Measurements from ENCODE around the gene USP33.
"Not testable (repeated sequence)": the region's sequence is repeated elsewhere in the genome, so short reads cannot be mapped to it uniquely, and the experiment has no call there.

The USP33 gene

GRCh38 chr1:77779529-77780281 is 20.1 kb upstream of the USP33 start, which contains the start of gene MIGA1:
Gene MIGA1 (plus strand): TSS chr1:77779649. CDS start chr1:77783253, 3,604 bp downstream.
- DNase-seq (ENCODE audit: insufficient read length, low spot score) = peak; percentile 65
- peak; percentile 91 for FAIRE-seq
- TF ChIP-seq POU2F2 (IDR thresholded peaks at IDR 0.05; ENCODE audit: low read depth, low read length) = peak; percentile 31; the same call in 1 of the 2 replicates
- no peak for TF ChIP-seq SPI1 (IDR thresholded peaks at IDR 0.05; ENCODE audit: low read depth, low read length)
- peak; percentile 45; the same call in 1 of the 2 replicates for TF ChIP-seq TAF1 (IDR thresholded peaks at IDR 0.05; ENCODE audit: low read depth, low read length)
- no peak for TF ChIP-seq PAX5 (IDR thresholded peaks at IDR 0.05; ENCODE audit: insufficient read depth, low read length, severe bottlenecking)
- peak; percentile 54; the same call in 1 of the 2 replicates for TF ChIP-seq POLR2AphosphoS5 (IDR thresholded peaks at IDR 0.05; ENCODE audit: low read depth, low read length)
- peak; percentile 67 for TF ChIP-seq POLR2A (IDR thresholded peaks at IDR 0.05; ENCODE audit: low read depth, low read length)

GRCh38 chr1:77776007-77776700 is 16.5 kb upstream of the USP33 start:
- FAIRE-seq (no peak), DNase-seq (ENCODE audit: insufficient read length, low spot score) (no peak)
- no peak for TF ChIP-seq POLR2AphosphoS5 (IDR thresholded peaks at IDR 0.05; ENCODE audit: low read depth, low read length)
- no peak for TF ChIP-seq PAX5 (IDR thresholded peaks at IDR 0.05; ENCODE audit: insufficient read depth, low read length, severe bottlenecking)
- no peak for TF ChIP-seq TAF1 (IDR thresholded peaks at IDR 0.05; ENCODE audit: low read depth, low read length)
- no peak for TF ChIP-seq POU2F2 (IDR thresholded peaks at IDR 0.05; ENCODE audit: low read depth, low read length)
- TF ChIP-seq SPI1 (IDR thresholded peaks at IDR 0.05; ENCODE audit: low read depth, low read length) = no peak
- no peak for TF ChIP-seq POLR2A (IDR thresholded peaks at IDR 0.05; ENCODE audit: low read depth, low read length)

DNA sequence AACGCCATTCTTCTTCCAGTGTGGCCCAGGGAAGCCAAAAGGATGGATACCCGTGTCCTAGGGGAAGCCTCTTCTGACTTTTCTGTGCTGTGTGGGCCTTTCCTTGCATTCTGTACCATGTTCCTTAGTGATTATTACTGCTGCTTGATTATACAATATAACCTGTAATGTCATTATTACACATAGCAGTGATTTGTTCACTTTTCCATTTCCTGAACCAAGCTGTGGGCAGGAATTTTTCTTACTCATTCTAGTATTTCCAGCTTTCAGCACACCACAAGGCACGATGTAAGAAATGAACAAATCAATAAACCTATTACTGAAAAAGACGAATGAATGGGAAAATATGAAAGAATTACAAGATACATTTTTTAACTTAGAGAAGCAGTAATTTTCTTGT is 8.4 kb upstream of the USP33 start:
- FAIRE-seq = no peak
- no peak for TF ChIP-seq POLR2A (IDR thresholded peaks at IDR 0.05; ENCODE audit: low read depth, low read length)
- no peak for DNase-seq (ENCODE audit: insufficient read length, low spot score)

- DNase-seq (ENCODE audit: insufficient read length, low spot score) (no peak), FAIRE-seq (no peak)
- TF ChIP-seq PAX5 (IDR thresholded peaks at IDR 0.05; ENCODE audit: insufficient read depth, low read length, severe bottlenecking) = no peak
Measured at GRCh38 chr1:77762072-77762476, 2.4 kb upstream of the USP33 start.

DNA sequence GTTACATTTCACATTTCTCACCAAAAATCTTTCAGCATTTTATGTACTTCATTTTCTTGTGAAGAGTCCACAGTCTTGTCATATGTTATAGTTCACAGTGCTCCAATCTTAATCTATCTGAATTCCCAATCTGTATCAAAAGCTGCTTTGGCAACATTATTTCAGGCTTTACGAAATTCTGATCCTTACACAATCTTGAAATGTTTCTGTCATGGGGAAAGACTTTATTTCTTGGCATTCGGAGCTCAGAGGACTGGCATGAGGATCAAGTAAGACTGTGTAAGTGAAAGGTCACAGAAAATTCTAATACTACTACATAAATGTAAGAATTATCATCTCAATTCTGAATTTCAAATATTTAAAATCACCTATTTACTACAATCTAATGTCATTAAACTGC is 2.0 kb downstream of the USP33 start:
- DNase-seq (ENCODE audit: insufficient read length, low spot score) (no peak), FAIRE-seq (peak; percentile 55)
- TF ChIP-seq SPI1 (IDR thresholded peaks at IDR 0.05; ENCODE audit: low read depth, low read length) (no peak), POLR2A (IDR thresholded peaks at IDR 0.05; ENCODE audit: low read depth, low read length) (no peak), TAF1 (IDR thresholded peaks at IDR 0.05; ENCODE audit: low read depth, low read length) (no peak), POU2F2 (IDR thresholded peaks at IDR 0.05; ENCODE audit: low read depth, low read length) (no peak), PAX5 (IDR thresholded peaks at IDR 0.05; ENCODE audit: insufficient read depth, low read length, severe bottlenecking) (no peak), POLR2AphosphoS5 (IDR thresholded peaks at IDR 0.05; ENCODE audit: low read depth, low read length) (no peak)

DNA sequence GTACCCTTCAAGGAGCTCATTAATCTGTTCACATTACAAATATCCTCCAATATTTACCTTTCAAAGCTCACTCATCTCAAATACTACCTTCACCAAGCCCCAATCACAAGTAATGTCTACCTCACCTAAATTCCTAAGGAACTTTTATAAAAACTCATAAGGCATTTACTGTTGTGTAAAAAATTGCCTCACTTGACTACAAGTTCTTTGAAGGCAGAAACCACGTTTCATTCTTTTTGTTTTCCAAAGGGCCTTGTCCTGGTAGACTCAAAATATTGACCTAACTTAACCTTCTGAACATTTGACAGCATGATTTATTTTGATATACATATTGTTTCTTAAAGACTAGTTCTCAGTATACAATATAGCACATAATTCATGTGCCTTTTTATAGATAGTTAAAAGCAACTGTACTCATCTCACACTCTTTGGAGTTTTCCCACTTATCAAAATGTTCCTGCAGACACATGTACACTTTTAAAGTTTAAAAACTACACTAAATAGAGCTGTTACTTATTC is 2.5 kb downstream of the USP33 start:
- FAIRE-seq (no peak), DNase-seq (ENCODE audit: insufficient read length, low spot score) (no peak)
- TF ChIP-seq POU2F2 (IDR thresholded peaks at IDR 0.05; ENCODE audit: low read depth, low read length) = no peak
- no peak for TF ChIP-seq SPI1 (IDR thresholded peaks at IDR 0.05; ENCODE audit: low read depth, low read length)
- TF ChIP-seq PAX5 (IDR thresholded peaks at IDR 0.05; ENCODE audit: insufficient read depth, low read length, severe bottlenecking) = no peak
- TF ChIP-seq TAF1 (IDR thresholded peaks at IDR 0.05; ENCODE audit: low read depth, low read length) = no peak
- TF ChIP-seq POLR2AphosphoS5 (IDR thresholded peaks at IDR 0.05; ENCODE audit: low read depth, low read length) = no peak
- no peak for TF ChIP-seq POLR2A (IDR thresholded peaks at IDR 0.05; ENCODE audit: low read depth, low read length)

DNA sequence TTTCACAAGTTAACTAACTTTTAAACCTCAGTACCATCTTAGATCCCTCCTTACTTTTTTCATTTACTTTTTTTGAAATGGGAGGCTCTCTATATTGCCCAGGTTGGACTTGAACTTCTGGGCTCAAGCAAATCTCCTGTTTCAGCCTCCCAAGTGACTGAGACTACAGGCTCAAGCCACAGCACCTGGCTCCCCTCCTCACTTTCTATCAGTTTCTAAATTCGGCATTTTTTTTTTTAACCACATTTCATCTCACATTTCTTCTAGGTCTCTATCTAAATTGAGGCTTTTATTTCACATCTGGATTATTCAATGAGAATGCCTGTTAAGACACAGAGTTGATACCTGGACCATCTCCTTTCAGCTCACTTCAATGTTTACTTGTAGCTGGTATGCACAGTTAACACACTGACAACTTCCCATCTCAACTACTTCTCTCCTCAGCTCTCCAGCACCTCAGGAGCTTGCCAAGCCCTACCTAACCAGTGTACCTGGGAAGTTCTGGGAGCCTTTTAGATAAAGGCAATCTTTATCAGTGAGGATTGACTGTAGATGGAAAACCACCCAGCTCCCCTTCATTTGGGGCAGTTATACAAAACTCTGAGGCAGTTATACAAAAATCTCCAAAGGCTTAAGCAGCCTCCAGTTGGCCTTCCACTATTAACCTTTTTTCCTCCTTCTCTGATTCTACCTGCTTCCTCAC is 3.4 kb downstream of the USP33 start:
- no peak for DNase-seq (ENCODE audit: insufficient read length, low spot score)
- FAIRE-seq = peak; percentile 51
- TF ChIP-seq POLR2A (IDR thresholded peaks at IDR 0.05; ENCODE audit: low read depth, low read length) = no peak

DNA sequence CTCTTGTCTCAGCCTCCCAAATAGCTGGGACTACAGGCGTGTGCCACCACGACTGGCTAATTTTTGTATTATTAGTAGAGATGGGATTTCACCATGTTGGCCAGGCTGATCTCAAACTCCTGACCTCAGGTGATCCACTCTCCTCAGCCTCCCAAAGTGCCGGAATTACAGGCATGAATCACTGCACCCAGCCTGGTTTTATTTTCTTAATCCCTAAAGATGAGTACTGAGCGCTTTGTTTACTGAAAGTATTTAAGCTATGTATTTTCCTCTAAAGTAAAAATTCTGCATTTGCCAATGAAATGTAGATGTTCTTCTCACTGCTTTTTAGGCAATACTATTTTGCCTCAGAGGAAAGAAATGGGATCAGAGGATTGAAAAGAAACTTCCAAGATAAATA is 10.2 kb downstream of the USP33 start:
- not testable (repeated sequence) for FAIRE-seq

DNA sequence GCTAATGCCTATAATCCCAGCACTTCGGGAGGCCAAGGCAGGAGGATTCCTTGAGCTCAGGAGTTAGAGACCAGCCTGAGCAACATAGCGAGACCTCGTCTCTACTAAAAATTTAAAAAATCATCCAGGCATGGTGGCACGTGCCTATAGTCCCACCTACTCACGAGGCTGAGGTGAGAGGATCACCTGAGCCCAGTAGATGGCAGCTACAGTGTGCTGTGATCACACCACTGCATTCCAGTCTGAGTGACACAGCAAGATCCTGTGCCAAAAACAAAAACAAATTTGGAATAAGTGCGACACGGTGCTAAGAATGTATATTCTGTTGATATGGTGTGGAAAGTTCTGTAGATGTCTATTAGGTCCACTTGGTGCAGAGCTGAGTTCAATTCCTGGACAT is 15.1 kb downstream of the USP33 start:
- DNase-seq (ENCODE audit: insufficient read length, low spot score) (no peak), FAIRE-seq (peak; percentile 20)
- TF ChIP-seq POLR2A (IDR thresholded peaks at IDR 0.05; ENCODE audit: low read depth, low read length) = no peak
- TF ChIP-seq POU2F2 (IDR thresholded peaks at IDR 0.05; ENCODE audit: low read depth, low read length) = no peak
- no peak for TF ChIP-seq SPI1 (IDR thresholded peaks at IDR 0.05; ENCODE audit: low read depth, low read length)
- no peak for TF ChIP-seq POLR2AphosphoS5 (IDR thresholded peaks at IDR 0.05; ENCODE audit: low read depth, low read length)
- no peak for TF ChIP-seq PAX5 (IDR thresholded peaks at IDR 0.05; ENCODE audit: insufficient read depth, low read length, severe bottlenecking)
- TF ChIP-seq TAF1 (IDR thresholded peaks at IDR 0.05; ENCODE audit: low read depth, low read length) = no peak

More for the DNA sequence above, 10.2 kb downstream of the USP33 start:
- DNase-seq (ENCODE audit: insufficient read length, low spot score) = not testable (repeated sequence)

DNA sequence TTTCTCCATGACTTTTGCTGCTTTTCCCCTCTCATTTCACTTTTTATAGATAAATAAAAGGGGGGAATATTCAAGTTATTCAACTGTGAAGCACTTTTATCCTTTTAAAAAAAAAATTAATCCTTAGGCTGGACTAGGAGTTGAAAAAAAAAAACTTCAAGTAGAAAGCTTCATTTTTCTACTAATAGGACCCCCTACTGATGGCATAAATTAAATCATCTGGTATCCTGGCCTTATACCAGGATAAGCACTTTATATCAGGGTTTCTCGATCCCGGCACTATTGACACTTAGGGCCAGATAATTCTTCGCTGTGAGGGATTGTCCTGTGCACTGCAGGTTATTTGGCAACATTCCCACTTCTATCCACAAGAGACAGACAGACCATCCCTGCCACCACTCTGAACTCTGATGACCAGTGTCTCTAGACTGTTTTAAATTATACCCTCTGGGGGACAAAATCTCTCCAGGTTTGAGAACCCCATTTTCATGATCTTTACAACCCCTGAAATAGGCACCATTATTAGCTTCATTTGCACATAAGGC is 17.6 kb downstream of the USP33 start:
- TF ChIP-seq POLR2AphosphoS5 (IDR thresholded peaks at IDR 0.05; ENCODE audit: low read depth, low read length) = no peak
- no peak for TF ChIP-seq TAF1 (IDR thresholded peaks at IDR 0.05; ENCODE audit: low read depth, low read length)
- no peak for TF ChIP-seq SPI1 (IDR thresholded peaks at IDR 0.05; ENCODE audit: low read depth, low read length)
- no peak for TF ChIP-seq PAX5 (IDR thresholded peaks at IDR 0.05; ENCODE audit: insufficient read depth, low read length, severe bottlenecking)
- TF ChIP-seq POLR2A (IDR thresholded peaks at IDR 0.05; ENCODE audit: low read depth, low read length) = no peak
- no peak for TF ChIP-seq POU2F2 (IDR thresholded peaks at IDR 0.05; ENCODE audit: low read depth, low read length)
- FAIRE-seq = peak; percentile 68

More for the DNA sequence above, 17.6 kb downstream of the USP33 start:
- no peak for DNase-seq (ENCODE audit: insufficient read length, low spot score)
